H9 (cell line): ENCODE data around the gene CCL19. TPM values are rescaled to one million over a fixed set of nuclear protein-coding genes. Genes with fewer than 3 reads are reported as not detected.

Experiments
- DNase-seq: peaks from one replicate; pipeline ENCODE4 v3.0.0-alpha.2; 2017
- H2AFZ ChIP-seq: one replicate; pipeline ENCODE4 v1.6.1; 2013; ENCODE audit warnings: mild to moderate bottlenecking, low read length, control low read depth, moderate library complexity
- H2AK5ac ChIP-seq: 2 replicates; pipeline ENCODE4 v1.6.1; 2013; ENCODE audit warnings: low read length, control low read depth, mixed read lengths; ENCODE audit not compliant: insufficient read length
- H2BK120ac ChIP-seq: one replicate; pipeline ENCODE4 v1.6.1; 2013; ENCODE audit warnings: low read depth, mild to moderate bottlenecking, low read length, control low read depth, inconsistent platforms; ENCODE audit not compliant: poor library complexity, severe bottlenecking
- H2BK12ac ChIP-seq: 2 replicates; pipeline ENCODE4 v1.6.1; 2013; ENCODE audit warnings: low read length, control low read depth, mixed read lengths, low read depth; ENCODE audit not compliant: insufficient read length
- H2BK15ac ChIP-seq: 2 replicates; pipeline ENCODE4 v1.6.1; 2013; ENCODE audit warnings: low read depth, low read length, control low read depth
- H2BK20ac ChIP-seq: one replicate; pipeline ENCODE4 v1.6.1; 2013; ENCODE audit warnings: low read depth, mild to moderate bottlenecking, low read length, control low read depth, inconsistent platforms; ENCODE audit not compliant: poor library complexity, severe bottlenecking
- H2BK5ac ChIP-seq: 2 replicates; pipeline ENCODE4 v1.6.1; 2013; ENCODE audit warnings: low read length, control low read depth, mixed read lengths; ENCODE audit not compliant: insufficient read length
- H3K14ac ChIP-seq: 2 replicates; pipeline ENCODE4 v1.6.1; 2013; ENCODE audit warnings: low read length, control low read depth; ENCODE audit not compliant: insufficient read depth
- H3K18ac ChIP-seq: 2 replicates; pipeline ENCODE4 v1.6.1; 2013; ENCODE audit warnings: low read depth, mild to moderate bottlenecking, mixed read lengths, low read length, control low read depth; ENCODE audit not compliant: insufficient read length
- H3K23ac ChIP-seq: 2 replicates; pipeline ENCODE4 v1.6.1; 2013; ENCODE audit warnings: low read length, control low read depth, mixed read lengths, low read depth; ENCODE audit not compliant: insufficient read length
- H3K23me2 ChIP-seq: 2 replicates; pipeline ENCODE4 v1.6.1; 2013; ENCODE audit warnings: low read depth, mild to moderate bottlenecking, mixed read lengths, low read length, control low read depth; ENCODE audit not compliant: insufficient read length, poor library complexity, severe bottlenecking
- H3K27ac ChIP-seq: 2 replicates; pipeline ENCODE4 v1.5.1; 2013; ENCODE audit warnings: low read length, control low read depth, mixed read lengths, low read depth; ENCODE audit not compliant: insufficient read length
- H3K27me3 ChIP-seq: 2 replicates; pipeline ENCODE4 v1.6.1; 2013; ENCODE audit warnings: low read length, control low read depth, inconsistent platforms; ENCODE audit not compliant: insufficient read depth
- H3K4ac ChIP-seq: 2 replicates; pipeline ENCODE4 v1.6.1; 2013; ENCODE audit warnings: low read depth, mild to moderate bottlenecking, control low read depth, inconsistent platforms, low read length, moderate library complexity
- H3K4me1 ChIP-seq: 2 replicates; pipeline ENCODE4 v1.6.1; 2013; ENCODE audit warnings: low read length, control low read depth, inconsistent platforms; ENCODE audit not compliant: insufficient read depth
- H3K4me2 ChIP-seq: 2 replicates; pipeline ENCODE4 v1.6.1; 2013; ENCODE audit warnings: low read length, control low read depth, mixed read lengths; ENCODE audit not compliant: insufficient read length, insufficient read depth
- H3K56ac ChIP-seq: 2 replicates; pipeline ENCODE4 v1.6.1; 2013; ENCODE audit warnings: low read depth, mild to moderate bottlenecking, mixed read lengths, low read length, control low read depth; ENCODE audit not compliant: insufficient read length
- H3K79me1 ChIP-seq: 2 replicates; pipeline ENCODE4 v1.6.1; 2013; ENCODE audit warnings: low read depth, mild to moderate bottlenecking, moderate library complexity, low read length, control low read depth, inconsistent platforms; ENCODE audit not compliant: insufficient read depth, poor library complexity, severe bottlenecking
- H3K79me2 ChIP-seq: 2 replicates; pipeline ENCODE4 v1.6.1; 2013; ENCODE audit warnings: low read length, control low read depth, inconsistent platforms; ENCODE audit not compliant: insufficient read depth
- H3K9ac ChIP-seq: 2 replicates; pipeline ENCODE4 v1.6.1; 2013; ENCODE audit warnings: low read length, control low read depth, mixed read lengths; ENCODE audit not compliant: insufficient read length; ENCODE audit errors: extremely low read depth
- H3K9me3 ChIP-seq: one replicate; pipeline ENCODE4 v1.6.1; 2013; ENCODE audit warnings: low read depth, low read length, inconsistent platforms; ENCODE audit not compliant: control insufficient read depth
- H3T11ph ChIP-seq: one replicate; pipeline ENCODE4 v1.6.1; 2013; ENCODE audit warnings: mild to moderate bottlenecking, low read length, control low read depth, inconsistent platforms
- H4K20me1 ChIP-seq: one replicate; pipeline ENCODE4 v1.6.1; 2013; ENCODE audit not compliant: control insufficient read depth, insufficient read length, insufficient read depth
- H4K5ac ChIP-seq: 2 replicates; pipeline ENCODE4 v1.6.1; 2013; ENCODE audit warnings: low read depth, mild to moderate bottlenecking, mixed read lengths, low read length, control low read depth; ENCODE audit not compliant: insufficient read length
- H4K8ac ChIP-seq: replicated peaks from 2 replicates; pipeline ENCODE4 v1.6.1; 2013; ENCODE audit warnings: low read length, control low read depth, mixed read lengths, low read depth; ENCODE audit not compliant: insufficient read length
- H4K91ac ChIP-seq: 2 replicates; pipeline ENCODE4 v1.6.1; 2013; ENCODE audit warnings: low read depth, mild to moderate bottlenecking, moderate library complexity, mixed read lengths, low read length, control low read depth; ENCODE audit not compliant: insufficient read length
- H3K27ac Mint-ChIP-seq, 3 experiments: 2 replicates in 2 of 3; 3 replicates in 1 of 3; pipeline ENCODE4 v1.8.0; 2020 to 2021; ENCODE audit warnings: mixed read lengths in 3 of 3, mild to moderate bottlenecking in 1 of 3, moderate library complexity in 1 of 3
- H3K27me3 Mint-ChIP-seq: 2 replicates; pipeline ENCODE4 v1.8.0; 2021; ENCODE audit warnings: low read depth, mild to moderate bottlenecking, moderate library complexity, mixed read lengths
- H3K36me3 Mint-ChIP-seq, 3 experiments: 2 replicates in 2 of 3; 3 replicates in 1 of 3; pipeline ENCODE4 v1.8.0; 2020 to 2021; ENCODE audit warnings: low read depth in 3 of 3, mixed read lengths in 3 of 3; ENCODE audit not compliant: insufficient read depth in 1 of 3
- H3K4me1 Mint-ChIP-seq, 2 experiments: 2 replicates each; pipeline ENCODE4 v1.8.0; 2020; ENCODE audit warnings: mixed read lengths in 2 of 2
- H3K4me3 Mint-ChIP-seq, 2 experiments: 2 replicates in 1 of 2; 3 replicates in 1 of 2; pipeline ENCODE4 v1.8.0; 2020 to 2021; ENCODE audit warnings: mild to moderate bottlenecking in 2 of 2, mixed read lengths in 2 of 2, moderate library complexity in 1 of 2
- H3K9me3 Mint-ChIP-seq, 2 experiments: 2 replicates in 1 of 2; 3 replicates in 1 of 2; pipeline ENCODE4 v1.8.0; 2020; ENCODE audit warnings: mild to moderate bottlenecking in 2 of 2, mixed read lengths in 2 of 2, moderate library complexity in 1 of 2
- CTCF ChIP-seq: fragments of 200-600 bp; sonication (generic); conservative IDR thresholded peaks from 3 replicates; pipeline ENCODE4 v1.8.0; 2021; ENCODE audit warnings: antibody characterized with exemption, mild to moderate bottlenecking
- WGBS: extraction: QIAGEN DNeasy Blood & Tissue Kit; methylation state at CpG from one replicate; pipeline ENCODE4 v1.1.7; 2013; ENCODE audit warnings: missing lambda C conversion rate, low lambda C conversion rate, mixed read lengths; ENCODE audit not compliant: insufficient read length; ENCODE audit errors: extremely low coverage; 5-methylcytosine and 5-hydroxymethylcytosine counted together
- total RNA-seq: library from RNA; stranded (reverse); gene quantifications from 2 replicates; pipeline ENCODE4 v1.2.1, GENCODE V29; 2021

Gene CCL19
- total RNA-seq, 1 experiment from 2014 or later, result not detected

GRCh38 chr9:34658461-34658860 is 32.6 kb downstream of the CCL19 start:
- Histone ChIP-seq H2AK5ac (no peak overlapping the region), H3K4me1 (no peaks in the 10 kb centered on the region; the same call in 1 of the 2 replicates), H3K79me2 (no peaks in the 10 kb centered on the region), H2BK15ac (no peak overlapping the region), H3K4ac (no peak overlapping the region), H2BK5ac (no peak overlapping the region), H3T11ph (no peak overlapping the region), H2BK12ac (no peak overlapping the region), H3K23ac (no peak overlapping the region), H3K9ac (no peak overlapping the region), H3K79me1 (no peaks in the 10 kb centered on the region), H3K23me2 (no peaks in the 10 kb centered on the region), H2BK20ac (no peak overlapping the region), H4K20me1 (no peaks in the 10 kb centered on the region), H2AFZ (no peak overlapping the region), H3K56ac (no peak overlapping the region), H3K14ac (no peak overlapping the region), H3K27me3 (no peaks in the 10 kb centered on the region), H4K5ac (no peak overlapping the region), H4K91ac (no peak overlapping the region), H3K4me2 (no peak overlapping the region), H3K9me3 (no peaks in the 10 kb centered on the region), H2BK120ac (no peak overlapping the region), H4K8ac (no peak overlapping the region), H3K18ac (no peak overlapping the region), H3K27ac (no peak overlapping the region)
- no peak for TF ChIP-seq CTCF
- peaks cover 6% of the 10 kb centered on the region for H3K27me3 Mint-ChIP-seq
- H3K4me3 Mint-ChIP-seq, result no peak overlapping the region
- no peaks in the 10 kb centered on the region for H3K36me3 Mint-ChIP-seq
- WGBS, result no CpG with 5 or more reads among the region's 14 CpGs
- peaks cover 7 to 20% of the 10 kb centered on the region in 2 experiments for H3K4me1 Mint-ChIP-seq
- H3K27ac Mint-ChIP-seq, result no peak overlapping the region; a peak in 1 of 7 replicates
- no peaks in the 10 kb centered on the region for H3K9me3 Mint-ChIP-seq
- no peak for DNase-seq
